ENCODE results near the gene KRTAP10-1.

KRTAP10-1 gene

GRCh38 chr21:44500111-44500510 is 39.9 kb downstream of the KRTAP10-1 start:
- DNase-seq = no peak

DNA sequence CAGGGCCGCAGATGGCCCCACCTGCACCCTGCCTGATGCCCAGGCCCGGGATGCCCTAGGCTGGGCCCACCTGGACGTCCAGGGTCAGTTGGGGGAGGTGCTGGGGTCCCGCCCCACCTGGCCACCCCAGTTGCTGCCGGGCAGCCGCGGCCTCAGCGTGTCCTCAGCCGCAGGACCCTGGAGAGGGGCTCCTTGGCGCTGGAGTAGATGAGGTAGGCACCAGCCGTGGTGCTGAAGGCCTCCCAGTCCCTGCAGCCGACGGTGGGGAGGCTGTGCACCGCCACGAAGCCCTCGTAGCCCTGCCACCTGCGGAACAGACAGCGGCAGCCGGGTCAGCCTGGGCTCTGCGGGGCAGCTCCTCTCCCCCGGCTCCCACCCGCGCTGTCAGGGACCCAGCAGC is 40.4 kb downstream of the KRTAP10-1 start:
- DNase-seq = no peak

GRCh38 chr21:44499211-44499560 is 40.8 kb downstream of the KRTAP10-1 start:
- no peak for DNase-seq

- no peak for DNase-seq
These were observed 41.5 kb downstream of the KRTAP10-1 start for GRCh38 chr21:44498280-44499210.

GRCh38 chr21:44497703-44498126 is 42.3 kb downstream of the KRTAP10-1 start:
- DNase-seq = no peak

DNA sequence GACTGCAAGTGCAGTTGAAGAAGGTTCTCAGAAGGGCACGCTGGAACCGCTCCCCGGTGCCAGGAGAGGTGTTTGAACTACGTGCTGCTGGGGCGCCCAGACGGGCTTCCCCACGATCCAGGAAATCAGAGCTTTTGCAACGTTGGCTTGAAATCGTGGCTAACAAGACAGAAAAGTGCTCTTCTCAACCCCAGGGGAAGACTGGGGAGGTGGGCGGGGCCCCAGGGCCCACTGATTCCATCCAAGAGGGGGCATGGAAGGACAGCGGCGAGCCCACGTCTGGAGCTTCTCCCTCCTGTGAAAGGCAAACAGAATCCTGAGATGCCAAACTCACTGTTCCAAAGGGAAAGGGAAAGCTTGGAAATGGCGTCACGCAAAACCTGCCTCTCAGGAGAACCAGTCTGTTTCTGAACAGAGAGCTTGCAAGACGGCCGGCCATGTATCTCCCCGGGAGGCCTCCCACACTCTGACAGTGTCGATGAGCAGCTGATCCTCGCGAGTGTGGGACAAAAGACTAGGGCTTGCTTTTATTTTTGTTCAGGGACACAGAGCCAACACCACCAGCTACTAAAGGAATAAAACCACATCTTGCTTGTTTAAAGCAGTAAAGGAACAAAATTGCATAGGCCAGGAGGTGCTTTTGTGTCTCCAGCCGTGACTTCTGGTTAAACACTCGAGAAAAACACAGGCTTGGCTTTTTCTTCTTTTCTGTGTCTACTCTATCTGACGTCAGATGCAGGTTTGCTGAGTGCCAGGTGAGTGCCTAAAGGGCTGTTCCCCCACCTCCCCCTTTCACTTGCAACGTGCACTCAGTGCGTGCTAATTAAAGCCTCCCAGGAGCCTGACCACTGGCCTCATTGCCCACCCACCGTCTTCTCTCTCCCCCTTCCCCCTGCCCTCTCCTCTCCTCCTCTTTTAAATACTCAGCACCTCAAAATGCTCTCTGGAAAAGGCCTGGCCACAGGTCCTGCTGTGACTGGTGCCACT is 43.1 kb downstream of the KRTAP10-1 start:
- DNase-seq = no peak

GRCh38 chr21:44495611-44496563 is 44.1 kb downstream of the KRTAP10-1 start:
- DNase-seq = no peak

- no peak for DNase-seq
These were observed 45.0 kb downstream of the KRTAP10-1 start for GRCh38 chr21:44494956-44495355.

DNA sequence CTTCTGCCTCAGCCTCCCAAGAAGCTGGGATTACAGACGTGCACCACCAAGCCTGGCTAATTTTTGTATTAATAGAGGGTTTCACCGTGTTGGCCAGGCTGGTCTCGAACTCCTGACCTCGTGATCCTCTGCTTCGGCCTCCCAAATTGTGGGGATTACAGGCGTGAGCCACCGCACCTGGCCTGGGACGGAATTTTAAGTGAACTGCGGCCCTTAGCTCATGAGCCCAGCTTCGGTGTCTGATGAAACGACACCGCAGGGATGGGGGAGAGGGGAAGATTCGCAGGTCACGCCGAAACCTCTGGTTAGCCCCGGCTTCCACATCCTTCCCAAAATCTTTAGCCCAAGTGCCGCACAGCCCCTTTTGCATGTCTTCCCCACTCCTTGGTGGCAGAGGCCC is 45.6 kb downstream of the KRTAP10-1 start:
- no peak for DNase-seq

DNA sequence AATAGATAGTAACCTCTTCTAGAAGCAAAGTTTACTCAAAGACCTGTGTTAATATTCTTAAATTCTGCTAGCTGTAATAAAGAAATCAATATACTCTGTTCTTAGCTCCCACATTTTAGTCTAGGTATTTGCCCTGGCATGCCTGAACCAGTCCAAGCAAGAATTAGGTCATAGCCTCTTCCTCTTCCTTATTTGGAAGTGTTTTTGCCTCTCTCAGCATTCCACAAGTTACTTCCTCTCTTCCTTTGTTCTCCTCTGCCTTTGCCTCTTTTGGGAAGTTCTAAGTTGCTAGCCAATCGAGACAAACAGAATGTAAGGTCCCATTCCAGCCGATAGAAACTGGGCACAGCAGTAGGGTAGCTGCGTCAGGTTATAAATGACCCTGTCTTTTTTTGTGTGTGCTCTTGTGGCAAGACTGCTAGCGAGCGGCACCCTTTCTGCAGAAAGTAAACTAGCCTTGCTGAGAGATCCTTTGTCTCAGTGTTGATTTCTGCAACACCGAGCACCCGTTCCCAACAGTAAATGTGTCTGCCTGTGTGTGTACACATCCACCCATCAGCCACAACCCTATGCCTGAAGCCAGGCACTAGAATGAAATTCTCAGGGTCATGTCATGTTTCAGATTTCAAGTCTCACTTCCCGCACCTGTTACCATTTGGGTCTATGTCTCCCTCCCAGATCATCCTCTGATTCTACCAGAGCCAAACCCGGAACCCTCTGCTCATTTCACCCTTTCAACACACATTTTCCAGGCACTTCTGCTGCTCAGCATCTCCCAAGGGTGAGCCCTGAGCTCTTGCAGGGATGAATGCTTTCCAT is 47.2 kb downstream of the KRTAP10-1 start:
- DNase-seq = no peak

- DNase-seq = no peak
These were observed 49.2 kb downstream of the KRTAP10-1 start for GRCh38 chr21:44490816-44491215.

DNA sequence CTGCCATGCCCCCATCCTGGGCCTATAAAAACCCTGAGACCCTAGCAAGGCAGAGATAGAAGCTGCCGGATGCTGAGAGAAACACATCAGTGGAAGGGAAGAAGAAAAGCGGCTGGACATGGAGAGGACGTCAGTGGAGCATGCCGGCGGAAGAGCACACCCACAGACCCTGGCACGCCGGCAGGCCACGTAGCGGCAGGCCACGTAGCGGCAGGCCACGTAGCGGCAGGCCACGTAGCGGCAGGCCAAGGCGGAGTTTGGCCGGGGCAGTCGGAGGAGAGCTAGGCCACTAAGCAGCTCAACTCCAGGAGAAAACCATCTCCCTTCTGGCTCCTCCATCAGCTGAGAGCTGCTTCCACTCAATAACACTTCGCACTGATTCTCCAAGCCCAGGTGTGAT is 49.6 kb downstream of the KRTAP10-1 start:
- DNase-seq = no peak

- no peak for DNase-seq
These were observed 50.0 kb downstream of the KRTAP10-1 start for GRCh38 chr21:44489962-44490361.
